Right lobe of liver (tissue), 6 donors: Measurements from ENCODE around the gene DAAM1. TPM values are rescaled to one million over a fixed set of nuclear protein-coding genes. Genes with fewer than 3 reads are reported as not detected.

Experiments
- ATAC-seq, 4 donors: fragments of 200-7000 bp; cut with Tn5 transposase; one replicate each; pipeline ENCODE4 v1.9.1; 2020; ENCODE audit warnings: mild to moderate bottlenecking in 4 of 4, moderate library complexity in 4 of 4
- DNase-seq, 3 donors: peaks; one replicate each; pipeline ENCODE4 v3.0.0-alpha.2; 2020
- H3K27ac ChIP-seq, 3 donors: fragments of 200-600 bp; one replicate each; pipeline ENCODE4 v1.8.0; 2022
- H3K27me3 ChIP-seq, 2 donors: fragments of 200-600 bp; one replicate each; pipeline ENCODE4 v1.8.0; 2022
- H3K36me3 ChIP-seq, 4 donors: fragments of 200-600 bp; sonication (generic) in 1 of 4; one replicate each; pipeline versions ENCODE4 v1.5.1 to v1.8.0; 2017 to 2022; ENCODE audit warnings: control low read depth in 1 of 4
- H3K4me1 ChIP-seq, 4 donors: fragments of 200-600 bp; sonication (generic) in 1 of 4; one replicate each; pipeline versions ENCODE4 v1.5.1 to v1.8.0; 2017 to 2022; ENCODE audit warnings: control low read depth in 1 of 4
- H3K4me3 ChIP-seq, 3 donors: fragments of 200-600 bp; one replicate each; pipeline ENCODE4 v1.8.0; 2022
- H3K9me3 ChIP-seq, 4 donors: fragments of 200-600 bp; sonication (generic) in 1 of 4; one replicate each; pipeline versions ENCODE4 v1.5.1 to v1.8.0; 2017 to 2022; ENCODE audit warnings: control low read depth in 1 of 4
- POLR2A ChIP-seq: fragments of 450-650 bp; IDR thresholded peaks from one replicate; pipeline ENCODE4 v1.6.1; 2017; ENCODE audit warnings: antibody characterized with exemption, mild to moderate bottlenecking
- WGBS: methylation state at CpG from one replicate; pipeline ENCODE4 v1.1.6; 2018; ENCODE audit warnings: low coverage, low lambda C conversion rate; ENCODE audit not compliant: insufficient coverage; ENCODE audit errors: missing lambda C conversion rate; 5-methylcytosine and 5-hydroxymethylcytosine counted together
- intact Hi-C, 2 donors: fragments of 100-400 bp; cut with DNase I; formaldehyde crosslinking; loops; one replicate each; pipeline versions ENCODE4 v1.11.2 to v1.14.1; 2022
- total RNA-seq, 6 experiments: library from RNA; depleted of rRNA in 2 of 6; stranded (reverse); fragments of >200 nt in 2 of 6; fragmentation: NEBNext Ultra II Directional in 3 of 6; extraction: Animal tissue kit (Norgen Biotek cat#: 25700) in 3 of 6; gene quantifications; one replicate each; pipeline versions ENCODE4 v1.1.0 to v1.2.4, GENCODE V29; 2016 to 2023
- TF ChIP-seq, protein P1 (sequence below), 4 donors: fragments of 200-600 bp in 3 of 4; fragments of 450-650 bp in 1 of 4; IDR thresholded peaks; one replicate each; pipeline versions ENCODE4 v1.5.1 to v1.8.0; 2016 to 2022; ENCODE audit warnings: antibody characterized with exemption in 4 of 4, mild to moderate bottlenecking in 2 of 4
- donor health status: DM: no; HTN: yes; CAD: no.
- donor health status: DM: no; HTN: no; CAD: no.
- donor health status: DM: no; HTN: no; CAD: no.
- donor health status: DM: no; HTN: yes; CAD: no.
- donor health status: DM: no; HTN: yes; CAD: no.

The DAAM1 gene
- total RNA-seq, 6 experiments from 2014 or later = 17.2 to 43.6 (median 25.3) TPM

DNA sequence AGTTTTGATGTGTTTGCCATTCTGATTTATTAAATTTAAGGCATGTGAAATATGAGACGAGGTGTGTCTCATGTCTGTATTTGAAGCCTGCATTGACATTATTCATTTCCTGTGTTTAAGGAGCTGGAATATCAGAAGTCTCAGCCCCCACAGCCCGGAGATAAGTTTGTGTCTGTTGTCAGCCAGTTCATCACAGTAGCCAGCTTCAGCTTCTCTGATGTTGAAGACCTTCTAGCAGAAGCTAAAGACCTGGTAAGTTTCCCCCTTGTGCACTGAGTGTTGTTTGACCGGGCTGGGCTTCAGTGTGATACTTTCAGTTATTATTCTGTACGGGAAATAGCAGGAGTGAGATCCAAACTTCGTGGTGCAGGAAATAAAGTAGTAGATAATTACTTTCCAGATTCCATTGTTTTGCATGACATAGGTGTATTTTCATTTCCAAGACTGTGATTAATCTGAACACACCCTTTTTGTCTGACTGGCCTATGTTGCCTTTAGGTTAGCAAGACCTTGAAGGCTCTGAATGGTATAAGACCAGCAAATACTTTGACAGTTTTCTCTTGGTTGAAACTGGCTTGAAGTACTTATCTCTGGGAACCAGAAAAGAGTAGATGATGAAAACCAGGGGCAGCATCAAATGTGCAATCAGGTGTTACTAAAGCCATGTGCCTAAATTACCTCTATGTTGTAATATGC, 175.2 kb downstream of the DAAM1 start:
- no peak overlapping the region for H3K4me3 ChIP-seq
- no peaks in the 10 kb centered on the region for H3K27me3 ChIP-seq
- no peaks in the 10 kb centered on the region for H3K4me1 ChIP-seq
- ATAC-seq = peak in 2 of 4 donors; percentile 24 to 49
- WGBS = 70% methylated on average over 5 of the region's 5 CpGs
- H3K27ac ChIP-seq = no peak overlapping the region
- DNase-seq = no peak
- intact Hi-C loops = no loop called here
- peaks cover 0 to 31% (median 9%) of the 10 kb centered on the region in 4 donors for H3K36me3 ChIP-seq
- TF ChIP-seq POLR2A = no peak
- TF ChIP-seq, protein P1, sequence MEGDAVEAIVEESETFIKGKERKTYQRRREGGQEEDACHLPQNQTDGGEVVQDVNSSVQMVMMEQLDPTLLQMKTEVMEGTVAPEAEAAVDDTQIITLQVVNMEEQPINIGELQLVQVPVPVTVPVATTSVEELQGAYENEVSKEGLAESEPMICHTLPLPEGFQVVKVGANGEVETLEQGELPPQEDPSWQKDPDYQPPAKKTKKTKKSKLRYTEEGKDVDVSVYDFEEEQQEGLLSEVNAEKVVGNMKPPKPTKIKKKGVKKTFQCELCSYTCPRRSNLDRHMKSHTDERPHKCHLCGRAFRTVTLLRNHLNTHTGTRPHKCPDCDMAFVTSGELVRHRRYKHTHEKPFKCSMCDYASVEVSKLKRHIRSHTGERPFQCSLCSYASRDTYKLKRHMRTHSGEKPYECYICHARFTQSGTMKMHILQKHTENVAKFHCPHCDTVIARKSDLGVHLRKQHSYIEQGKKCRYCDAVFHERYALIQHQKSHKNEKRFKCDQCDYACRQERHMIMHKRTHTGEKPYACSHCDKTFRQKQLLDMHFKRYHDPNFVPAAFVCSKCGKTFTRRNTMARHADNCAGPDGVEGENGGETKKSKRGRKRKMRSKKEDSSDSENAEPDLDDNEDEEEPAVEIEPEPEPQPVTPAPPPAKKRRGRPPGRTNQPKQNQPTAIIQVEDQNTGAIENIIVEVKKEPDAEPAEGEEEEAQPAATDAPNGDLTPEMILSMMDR (IDR thresholded peaks at IDR 0.05) = no peak
- H3K9me3 ChIP-seq = no peaks in the 10 kb centered on the region

DNA sequence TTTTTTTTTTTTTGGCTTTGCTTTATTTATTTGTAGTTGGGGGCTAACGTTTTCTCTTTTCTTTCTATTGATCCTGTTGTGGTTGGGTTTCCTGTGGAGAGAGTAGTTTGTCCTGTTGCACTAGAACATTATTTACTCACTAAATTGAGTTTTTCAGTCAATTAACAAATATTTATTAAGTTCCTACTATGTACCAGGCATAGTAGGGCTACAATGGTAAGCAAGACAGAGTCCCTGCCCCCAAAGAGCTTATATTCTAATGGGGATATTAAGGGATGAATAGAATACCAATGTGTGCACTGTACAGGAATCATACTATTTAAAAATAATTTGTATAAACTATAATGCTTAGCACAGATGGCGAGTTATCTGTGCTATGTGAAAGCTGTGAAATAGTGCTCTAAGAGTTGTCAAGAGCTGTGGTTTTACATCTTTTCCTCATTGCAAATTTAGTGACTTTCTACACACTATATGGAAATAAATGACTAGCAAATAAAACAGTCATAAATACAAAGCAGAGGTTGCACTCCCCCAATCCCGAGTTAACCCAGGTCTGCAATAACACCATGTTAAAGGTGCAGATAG, 181.8 kb downstream of the DAAM1 start:
- TF ChIP-seq, protein P1 (IDR thresholded peaks at IDR 0.05) = no peak
- no peak for TF ChIP-seq POLR2A
- ATAC-seq = no peak
- H3K4me3 ChIP-seq = no peak overlapping the region
- H3K27me3 ChIP-seq = no peaks in the 10 kb centered on the region
- DNase-seq = no peak
- intact Hi-C loops = no loop called here
- no peak overlapping the region for H3K27ac ChIP-seq
- H3K4me1 ChIP-seq = no peaks in the 10 kb centered on the region
- 70% methylated on average over 3 of the region's 3 CpGs for WGBS
- H3K9me3 ChIP-seq = no peaks in the 10 kb centered on the region
- H3K36me3 ChIP-seq = peaks cover 0 to 15% (median 5%) of the 10 kb centered on the region in 4 donors

DNA sequence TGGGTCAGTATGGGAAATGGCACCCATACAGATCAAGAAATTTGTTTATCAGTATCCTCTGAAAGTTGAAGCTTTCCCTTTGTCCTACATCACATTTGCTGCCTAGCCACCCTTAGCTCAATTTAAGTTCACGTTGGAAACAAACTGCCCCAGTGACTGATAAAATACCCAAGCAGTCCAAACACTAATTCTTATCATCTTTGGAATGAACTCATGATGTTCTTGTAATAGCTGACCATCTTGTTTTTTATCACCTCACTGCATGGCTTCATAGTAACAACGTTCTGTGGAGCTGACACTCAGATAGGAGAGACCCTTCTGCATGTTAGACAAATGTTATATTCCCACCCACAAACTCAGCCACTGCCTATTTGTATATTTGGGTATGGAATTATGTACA, 183.3 kb downstream of the DAAM1 start:
- Histone ChIP-seq H3K9me3 (no peaks in the 10 kb centered on the region), H3K4me1 (no peaks in the 10 kb centered on the region), H3K4me3 (no peak overlapping the region), H3K27me3 (no peaks in the 10 kb centered on the region), H3K27ac (no peak overlapping the region), H3K36me3 (peaks cover 0 to 15% (median 5%) of the 10 kb centered on the region in 4 donors)
- intact Hi-C loops = no loop called here
- ATAC-seq = no peak
- no peak for DNase-seq
- TF ChIP-seq, protein P1 (IDR thresholded peaks at IDR 0.05) = no peak
- no peak for TF ChIP-seq POLR2A
- WGBS = 28% methylated on average over 2 of the region's 2 CpGs

DNA sequence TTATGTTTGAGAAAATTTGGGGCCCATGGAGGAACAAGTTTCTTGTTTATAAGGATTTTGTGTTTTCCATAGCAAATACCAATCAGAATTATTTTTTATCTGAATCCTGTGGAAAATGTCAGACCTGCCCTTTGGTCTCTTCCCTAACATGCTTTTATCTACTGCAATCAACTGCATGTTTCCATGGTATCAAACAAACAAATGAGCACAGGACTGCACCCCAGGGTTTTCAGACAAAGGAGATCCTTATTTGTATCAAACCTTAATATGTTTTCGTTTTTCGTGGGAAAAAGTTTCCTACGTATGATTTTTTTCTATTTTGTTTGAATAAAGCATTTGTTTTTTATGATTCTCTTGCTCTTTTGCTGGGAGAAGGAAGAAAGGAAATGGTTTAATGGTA, 185.6 kb downstream of the DAAM1 start:
- intact Hi-C loops = no loop called here

More for the DNA sequence above, 185.6 kb downstream of the DAAM1 start:
- H3K27me3 ChIP-seq = no peaks in the 10 kb centered on the region
- TF ChIP-seq, protein P1 (IDR thresholded peaks at IDR 0.05) = no peak
- TF ChIP-seq POLR2A = no peak
- no peak overlapping the region for H3K27ac ChIP-seq
- H3K9me3 ChIP-seq = no peaks in the 10 kb centered on the region
- no peak for DNase-seq
- H3K36me3 ChIP-seq = no peaks in the 10 kb centered on the region
- 36% methylated on average over 3 of the region's 3 CpGs for WGBS
- H3K4me3 ChIP-seq = no peak overlapping the region
- no peaks in the 10 kb centered on the region for H3K4me1 ChIP-seq
- ATAC-seq = peak; percentile 29 to 84 (median 51)
